Cerebellar nuclear complex (tissue), 1 donor: ENCODE data around the gene PLCD3.

ENCODE experiments used
- DNase-seq, 2 experiments: peaks; one replicate each; lab custom pipeline; 2025; lab: John Stamatoyannopoulos, UW

The PLCD3 gene

GRCh38 chr17:45132320-45132571 lies at the start of gene PLCD3:
Gene PLCD3 (minus strand): TSS chr17:45132515. CDS start chr17:45132410, 105 bp downstream.
- no peak for DNase-seq

- DNase-seq: no peak
Observed at GRCh38 chr17:45177563-45177962, 45.2 kb upstream of the PLCD3 start.

GRCh38 chr17:45175759-45176115 lies 43.4 kb upstream of the PLCD3 start:
- no peak for DNase-seq

- DNase-seq: peak; percentile 73 to 83
Observed at GRCh38 chr17:45172541-45173286, 40.4 kb upstream of the PLCD3 start.

- DNase-seq: no peak
Observed at GRCh38 chr17:45172232-45172540, 39.9 kb upstream of the PLCD3 start.

GRCh38 chr17:45171338-45172231 lies 39.3 kb upstream of the PLCD3 start:
- DNase-seq: no peak

- no peak for DNase-seq
Observed at GRCh38 chr17:45170931-45171337, 38.6 kb upstream of the PLCD3 start.

- no peak for DNase-seq
Observed at GRCh38 chr17:45170280-45170930, 38.1 kb upstream of the PLCD3 start.

- no peak for DNase-seq
Observed at GRCh38 chr17:45168991-45169752, 36.9 kb upstream of the PLCD3 start.

- no peak for DNase-seq
Observed at GRCh38 chr17:45164734-45165269, 32.5 kb upstream of the PLCD3 start.

GRCh38 chr17:45162025-45162687 lies 29.8 kb upstream of the PLCD3 start:
- no peak for DNase-seq

- peak; percentile 99 for DNase-seq
Observed at GRCh38 chr17:45161288-45162024, 29.1 kb upstream of the PLCD3 start, which contains the start of gene HEXIM2. Gene HEXIM2 (plus strand): TSS chr17:45161875. CDS start chr17:45162794, 919 bp downstream.

GRCh38 chr17:45160447-45161287 lies 28.4 kb upstream of the PLCD3 start:
- no peak for DNase-seq

- no peak for DNase-seq
Observed at GRCh38 chr17:45156242-45156641, 23.9 kb upstream of the PLCD3 start.

- DNase-seq: no peak
Observed at GRCh38 chr17:45155483-45155882, 23.2 kb upstream of the PLCD3 start.

GRCh38 chr17:45155029-45155428 lies 22.7 kb upstream of the PLCD3 start:
- DNase-seq: no peak

- no peak for DNase-seq
Observed at GRCh38 chr17:45150911-45151809, 18.8 kb upstream of the PLCD3 start.
